ENCODE measurements around the gene SLCO3A1.
A peak's percentile ranks its signal among the peaks of the same experiment; 100 is the strongest.

Gene SLCO3A1

DNA sequence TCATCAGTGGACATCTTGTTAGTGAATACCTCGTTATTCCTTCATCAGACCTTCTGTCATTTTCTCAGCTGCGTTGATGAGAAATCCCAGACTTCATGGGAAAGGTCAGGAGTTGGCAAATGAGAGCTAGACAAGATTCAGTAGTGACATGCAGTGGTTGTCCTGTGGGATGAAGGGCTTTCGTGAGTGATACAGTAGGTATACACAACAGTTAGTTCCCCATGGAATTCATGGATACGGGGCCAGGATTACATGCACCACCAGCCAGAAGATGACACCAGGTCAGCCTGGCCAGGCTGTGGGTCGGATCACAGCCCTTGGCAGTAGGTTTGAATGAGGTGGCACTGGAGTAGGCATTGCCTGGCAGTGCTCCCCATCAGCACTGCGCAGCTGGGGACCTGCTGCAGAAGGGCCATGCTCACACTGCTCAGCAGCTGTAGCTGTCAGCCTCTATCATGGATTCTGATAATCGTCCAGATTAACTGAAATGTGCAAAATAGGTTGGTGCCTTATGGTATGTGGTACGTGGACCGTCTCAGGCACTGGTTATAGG lies 150.1 kb downstream of the SLCO3A1 start:
- no peak for DNase-seq (ENCODE audit: low read depth)

DNA sequence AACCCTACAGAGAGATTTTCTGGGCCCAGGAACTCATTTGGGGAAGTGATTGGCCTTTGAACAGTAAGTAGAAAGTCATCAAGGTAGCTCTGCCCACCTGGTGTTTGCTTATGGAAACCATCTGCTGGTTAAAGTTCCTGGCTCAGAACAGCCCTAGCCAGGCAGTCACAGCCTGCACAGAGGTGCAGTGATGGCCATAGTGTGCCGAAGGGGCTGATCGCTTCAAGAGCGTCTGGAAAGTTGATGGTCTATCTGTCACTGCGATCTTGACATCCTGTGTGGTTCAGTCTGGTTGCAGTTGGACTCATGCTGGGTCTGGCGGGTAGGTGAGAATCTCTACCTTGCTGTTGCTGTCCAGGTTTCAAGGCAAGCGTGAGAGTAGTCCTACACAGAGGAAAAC lies 151.6 kb downstream of the SLCO3A1 start:
- no peak for DNase-seq (ENCODE audit: low read depth)

DNA sequence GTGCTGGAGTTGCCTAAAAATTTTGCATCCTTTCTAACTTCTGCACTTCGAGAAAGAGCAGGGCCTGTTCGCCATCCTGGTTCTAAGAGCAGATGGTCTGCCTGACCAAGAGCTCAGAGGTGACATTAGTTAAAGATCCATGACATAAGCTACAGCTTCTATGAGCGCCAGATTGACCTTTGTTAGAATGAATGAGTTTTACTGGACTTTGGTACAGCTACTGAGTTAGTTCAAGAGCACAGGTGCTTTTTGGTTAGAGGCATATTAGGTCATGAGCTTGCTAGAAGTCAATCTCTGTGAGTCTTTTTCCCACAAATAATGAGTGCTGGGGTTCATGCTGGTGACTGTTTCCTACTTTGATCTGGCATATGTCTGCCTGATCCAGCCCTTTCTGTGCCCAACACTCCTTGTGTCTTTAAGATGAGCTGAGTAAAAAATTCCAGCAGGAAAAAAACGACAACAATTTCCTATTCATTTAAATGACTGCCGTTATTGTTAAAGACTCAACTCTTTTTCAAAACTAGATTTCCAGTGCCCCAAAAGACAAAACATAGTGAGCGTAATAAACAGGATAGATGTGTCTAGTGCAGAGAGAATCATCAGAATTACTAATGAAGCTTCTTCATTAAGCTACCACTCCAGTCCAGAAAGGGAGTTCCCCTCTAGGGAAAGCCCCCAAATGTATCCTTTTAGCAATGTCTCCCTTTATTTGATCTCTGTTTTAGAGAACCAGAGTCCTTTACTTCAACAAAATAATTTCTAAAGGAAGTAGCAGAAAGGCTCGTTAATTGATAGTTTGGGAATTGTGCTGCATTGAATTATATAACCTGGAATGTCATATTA lies 152.9 kb downstream of the SLCO3A1 start:
- DNase-seq (ENCODE audit: low read depth), result no peak

DNA sequence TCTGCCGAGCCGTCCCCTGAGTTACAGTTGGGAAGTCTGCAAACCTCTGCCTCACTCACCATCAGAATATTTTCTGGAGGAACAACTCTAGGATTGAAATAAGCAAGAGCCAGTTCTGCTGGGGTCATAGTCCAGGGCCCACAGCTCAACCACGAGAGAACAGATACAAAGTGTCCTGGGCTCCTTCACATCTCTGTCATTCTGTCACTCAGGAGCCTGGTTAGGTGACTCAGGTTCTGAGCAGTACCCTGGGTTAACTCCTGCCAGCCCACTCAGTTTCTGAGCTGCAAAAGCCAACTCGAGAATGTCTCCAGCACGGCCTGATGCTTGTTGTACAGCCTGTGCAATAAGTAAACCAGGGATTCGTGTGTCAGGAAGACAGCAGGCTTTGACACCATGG lies 155.7 kb downstream of the SLCO3A1 start:
- peak; percentile 11 for DNase-seq (ENCODE audit: low read depth)

DNA sequence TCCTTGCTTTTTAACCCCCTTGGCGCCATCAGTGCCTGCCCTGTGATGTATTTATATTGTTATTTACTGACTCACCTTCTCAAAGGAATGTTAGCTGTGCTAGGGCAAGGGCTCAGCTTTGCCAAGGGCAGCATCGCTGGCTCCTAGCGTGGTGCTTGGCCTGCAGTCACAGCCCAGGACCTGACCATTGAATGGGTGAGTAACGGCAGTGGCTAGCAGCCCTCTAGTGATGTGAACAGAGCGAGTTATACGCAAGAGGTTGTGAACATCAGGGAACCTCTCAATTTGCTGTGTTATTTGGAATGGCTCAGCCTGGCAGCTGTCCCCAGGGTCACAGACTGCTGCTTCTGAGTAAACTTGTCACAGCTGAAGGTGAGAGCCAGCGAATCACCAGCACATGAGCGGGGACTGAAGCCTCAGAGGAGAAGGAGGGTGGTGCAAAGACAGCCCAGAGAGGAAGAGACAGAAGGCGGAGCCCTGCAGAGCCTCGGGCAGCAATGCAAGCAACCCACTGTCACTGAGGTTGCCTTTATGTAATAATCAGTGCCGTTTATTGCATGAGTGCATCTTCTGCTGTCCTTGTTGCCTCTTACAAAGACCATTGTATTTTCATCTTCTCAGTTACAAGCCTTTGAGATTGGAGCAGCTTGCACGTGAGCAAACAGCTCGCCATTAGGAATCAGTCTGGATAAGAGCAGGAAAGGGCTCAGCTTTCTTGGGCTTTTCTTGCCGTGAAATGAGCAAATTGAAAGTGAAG lies 158.3 kb downstream of the SLCO3A1 start:
- DNase-seq (ENCODE audit: low read depth), result peak; percentile 16

DNA sequence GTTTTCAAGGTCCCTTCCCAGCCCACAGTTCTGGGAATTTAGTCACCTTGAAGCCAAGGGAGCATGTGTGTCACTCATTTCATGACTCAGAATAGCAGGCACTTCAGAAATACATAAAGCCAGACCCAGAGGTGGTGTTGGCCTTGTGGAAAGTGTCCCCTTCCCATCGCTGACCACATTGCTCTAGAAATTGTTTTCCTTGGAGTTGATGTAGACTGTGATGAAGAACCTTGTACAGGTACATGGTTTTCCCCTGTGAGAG lies 158.8 kb downstream of the SLCO3A1 start:
- peak; percentile 20 for DNase-seq (ENCODE audit: low read depth)

DNA sequence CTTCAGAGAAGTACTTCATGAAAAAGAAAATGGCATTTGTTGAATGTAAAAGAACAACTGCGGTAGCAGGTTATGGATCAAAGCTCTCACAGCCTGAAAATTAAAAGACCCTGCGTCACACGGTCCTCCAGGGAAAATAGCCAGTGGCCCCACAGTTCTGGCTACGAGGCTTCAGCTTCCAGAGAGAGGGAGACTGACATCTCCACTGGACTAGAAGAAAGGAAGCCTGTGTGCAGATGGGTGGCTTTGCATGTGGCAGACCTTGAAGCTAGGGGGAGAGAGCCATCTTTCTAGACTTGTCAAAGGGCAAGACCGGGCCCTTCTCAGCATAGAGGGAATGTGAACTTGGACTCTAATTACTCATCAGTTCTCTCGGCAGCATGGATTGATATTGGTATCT lies 159.4 kb downstream of the SLCO3A1 start:
- no peak for DNase-seq (ENCODE audit: low read depth)

DNA sequence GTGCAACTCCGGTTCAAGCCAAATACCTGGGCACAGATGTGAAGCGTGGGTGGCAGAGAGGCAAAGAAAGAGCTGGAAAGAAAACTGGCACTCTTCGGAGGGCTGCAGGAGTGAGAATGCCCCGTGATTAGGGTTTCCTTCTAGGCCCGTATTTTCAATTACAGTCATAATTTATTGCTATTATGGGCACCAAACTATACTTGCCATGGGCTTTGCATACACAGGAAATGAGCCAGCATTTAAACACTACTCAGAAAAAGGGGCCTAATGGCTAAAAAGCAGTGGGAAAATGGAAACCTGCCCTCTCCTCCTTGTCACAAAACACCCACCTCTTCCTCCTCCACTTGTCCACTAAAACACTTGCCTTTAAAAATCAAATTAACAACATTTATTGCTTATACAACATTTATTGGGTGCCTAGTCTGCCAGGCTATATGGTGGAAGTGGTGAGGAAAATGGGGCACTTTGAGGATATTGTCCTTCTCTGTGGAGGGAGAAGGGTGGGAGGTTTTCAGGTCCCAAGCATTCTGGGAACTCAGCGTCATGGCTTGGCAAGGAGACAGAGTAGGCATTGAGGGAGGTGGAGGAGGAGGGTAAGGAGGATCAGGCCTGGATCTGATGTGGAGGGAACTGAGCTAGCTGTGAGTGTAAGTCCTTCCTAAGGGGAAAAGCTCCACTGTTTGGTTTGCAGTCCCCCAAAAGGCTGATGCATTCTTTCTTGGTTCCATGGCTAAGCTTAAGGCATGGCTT lies 160.9 kb downstream of the SLCO3A1 start:
- DNase-seq (ENCODE audit: low read depth), result no peak

DNA sequence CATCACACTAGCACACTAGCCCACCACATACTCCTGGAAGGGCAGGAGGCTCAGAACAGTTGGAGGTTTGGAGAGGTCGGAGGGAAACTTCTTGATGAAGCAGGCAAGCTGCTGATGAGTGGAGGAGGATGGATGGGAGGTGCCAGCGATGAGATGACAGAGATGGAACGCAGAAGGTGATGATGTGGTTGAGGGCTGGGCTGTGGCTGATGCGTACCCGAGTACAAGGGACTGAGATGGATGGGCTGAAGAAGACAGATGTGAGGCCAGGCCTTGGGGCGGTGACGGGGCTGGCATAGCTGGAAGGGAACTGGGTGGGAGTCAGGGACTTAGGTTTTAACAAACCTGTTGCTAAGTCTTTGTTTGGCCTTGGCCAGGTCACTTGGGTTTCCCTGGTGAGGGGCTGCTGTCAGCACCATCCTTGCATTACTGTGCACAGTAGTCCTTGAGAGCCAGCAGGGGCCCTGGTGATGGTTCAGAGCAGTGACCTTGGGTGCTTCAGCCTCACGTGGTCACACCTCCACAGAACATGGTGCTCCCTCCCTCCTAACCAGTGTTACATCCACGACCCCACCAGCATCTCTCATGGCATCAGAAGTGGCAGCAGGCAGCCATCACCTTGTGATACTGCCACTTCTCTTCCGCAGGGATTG lies 164.5 kb downstream of the SLCO3A1 start:
- no peak for DNase-seq (ENCODE audit: low read depth)

DNA sequence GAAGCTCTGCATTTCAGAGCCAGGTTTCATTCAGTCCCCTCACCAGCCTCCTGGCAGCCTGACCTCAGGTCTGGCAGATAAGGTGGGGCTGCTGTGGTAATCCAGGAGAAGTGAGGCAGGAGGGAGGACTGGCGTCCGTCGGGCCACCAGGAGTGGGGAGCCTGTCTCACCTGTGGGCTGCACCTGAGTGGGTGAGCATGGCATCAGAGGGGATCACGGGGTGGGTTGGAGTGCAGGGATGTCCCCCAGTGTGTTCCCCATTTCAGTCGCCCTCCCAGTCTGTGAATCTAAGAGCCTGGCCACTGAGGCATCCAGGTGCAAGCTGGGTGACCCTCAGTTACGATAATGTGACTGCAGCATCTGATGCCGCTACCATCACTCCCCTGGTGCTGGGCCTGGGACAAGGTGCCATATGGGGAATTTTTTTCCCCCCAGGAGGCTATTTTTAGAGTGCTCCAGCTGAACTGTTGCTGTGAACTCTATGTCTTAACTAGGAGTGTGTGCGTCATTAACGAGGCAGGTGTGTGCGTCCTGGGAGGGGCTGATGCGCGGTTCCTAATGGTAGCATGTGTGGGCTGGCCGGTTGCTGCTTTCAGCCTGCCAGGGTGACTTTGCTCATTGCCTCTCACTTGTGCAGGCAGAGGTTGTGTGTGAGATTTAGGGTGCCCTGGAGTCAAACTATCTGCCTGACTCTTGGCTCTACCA lies 165.2 kb downstream of the SLCO3A1 start:
- no peak for DNase-seq (ENCODE audit: low read depth)

DNA sequence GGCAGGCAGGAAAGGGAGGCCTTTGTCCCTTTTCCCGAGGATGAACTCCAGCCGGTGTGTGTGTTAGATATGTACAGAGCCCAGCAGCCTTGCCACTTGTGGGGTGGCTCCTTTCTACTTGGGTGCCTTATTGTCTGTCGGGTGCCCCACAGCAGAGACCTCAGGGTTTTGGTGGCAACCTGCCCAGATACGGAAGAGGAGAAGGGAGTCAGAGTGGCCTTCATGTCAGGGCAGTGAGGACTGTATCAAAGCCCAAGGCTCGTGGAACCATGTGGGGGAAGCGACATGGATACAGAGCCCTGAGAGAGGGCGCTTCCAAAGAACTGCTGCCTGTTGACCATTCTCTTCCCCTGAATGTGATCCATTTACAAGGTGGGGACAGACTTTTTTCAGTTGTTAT lies 166.2 kb downstream of the SLCO3A1 start:
- DNase-seq (ENCODE audit: low read depth), result no peak

DNA sequence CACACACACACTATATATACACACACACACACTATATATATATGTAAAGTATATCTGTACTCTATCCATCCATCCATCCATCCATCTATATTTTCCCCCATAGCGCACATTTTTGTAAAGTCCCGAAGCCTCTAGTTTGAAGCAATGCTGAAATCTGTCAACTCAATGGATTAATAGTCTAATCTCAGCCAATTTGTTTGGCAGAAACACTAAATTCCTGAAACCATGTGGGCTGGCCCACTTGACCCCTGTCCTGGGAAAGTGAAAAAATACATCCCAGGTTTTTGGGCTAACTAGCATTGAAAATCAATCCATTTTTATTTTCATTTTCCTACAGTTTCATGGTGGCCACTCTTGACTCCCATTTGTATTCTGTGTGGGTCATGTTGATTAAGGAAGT lies 166.7 kb downstream of the SLCO3A1 start:
- no peak for DNase-seq (ENCODE audit: low read depth)

DNA sequence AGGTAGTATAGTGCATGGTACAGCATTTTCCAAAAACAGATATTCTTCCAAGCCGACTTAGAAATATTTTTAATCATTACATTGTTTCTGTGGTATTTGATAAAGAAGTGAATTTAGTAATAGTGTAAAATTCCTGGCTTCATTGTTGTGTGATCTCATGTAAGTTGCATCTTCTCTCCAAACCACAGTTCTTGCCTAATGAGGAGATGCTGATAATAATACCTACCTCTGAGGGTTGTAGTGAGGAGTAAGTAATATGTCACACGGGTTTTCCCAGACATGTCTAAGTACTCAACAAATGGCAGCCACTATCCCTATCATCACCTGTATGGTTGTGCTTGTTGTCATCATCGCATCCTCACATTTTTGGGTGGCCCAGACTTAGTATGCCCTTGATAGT lies 167.3 kb downstream of the SLCO3A1 start:
- no peak for DNase-seq (ENCODE audit: low read depth)

DNA sequence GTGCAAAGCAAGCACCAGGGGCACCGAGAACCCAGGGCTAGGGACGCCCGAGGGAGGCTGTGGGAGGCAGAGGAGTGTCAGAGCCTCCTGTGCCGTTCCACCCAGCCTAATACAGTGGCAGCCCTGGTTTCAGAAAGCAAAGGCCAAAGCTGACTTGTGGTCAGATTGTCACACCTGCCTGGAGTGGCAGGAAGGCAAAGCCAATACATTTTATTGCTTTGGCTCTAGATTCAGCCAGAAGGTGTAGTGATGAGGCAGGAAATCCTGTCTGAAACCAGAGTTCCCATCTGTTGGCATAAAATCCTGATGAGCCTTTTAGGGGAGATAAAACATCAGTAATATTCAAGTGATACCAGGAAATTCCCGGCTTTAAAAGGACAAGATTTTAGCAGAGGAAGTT lies 168.3 kb downstream of the SLCO3A1 start:
- no peak for DNase-seq (ENCODE audit: low read depth)

DNA sequence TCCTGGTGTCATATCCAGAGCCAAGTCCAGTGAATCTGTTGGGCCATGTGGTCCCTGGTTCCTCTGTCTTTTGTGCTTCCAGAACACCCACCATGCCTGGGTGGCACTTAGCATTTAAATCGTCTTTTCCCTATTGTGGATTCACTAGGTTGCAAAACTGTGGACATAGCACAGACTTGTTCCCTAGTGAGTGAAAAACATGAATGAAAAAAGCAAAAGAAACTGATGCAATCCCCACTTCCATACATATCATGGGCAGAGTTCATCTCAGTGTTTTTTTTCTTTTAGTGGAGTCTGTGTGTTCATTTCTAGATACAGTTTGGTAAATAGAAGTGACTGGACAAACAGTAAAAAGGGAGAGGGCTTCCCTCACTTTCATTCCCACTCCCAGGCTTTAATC lies 170.5 kb downstream of the SLCO3A1 start:
- no peak for DNase-seq (ENCODE audit: low read depth)

DNA sequence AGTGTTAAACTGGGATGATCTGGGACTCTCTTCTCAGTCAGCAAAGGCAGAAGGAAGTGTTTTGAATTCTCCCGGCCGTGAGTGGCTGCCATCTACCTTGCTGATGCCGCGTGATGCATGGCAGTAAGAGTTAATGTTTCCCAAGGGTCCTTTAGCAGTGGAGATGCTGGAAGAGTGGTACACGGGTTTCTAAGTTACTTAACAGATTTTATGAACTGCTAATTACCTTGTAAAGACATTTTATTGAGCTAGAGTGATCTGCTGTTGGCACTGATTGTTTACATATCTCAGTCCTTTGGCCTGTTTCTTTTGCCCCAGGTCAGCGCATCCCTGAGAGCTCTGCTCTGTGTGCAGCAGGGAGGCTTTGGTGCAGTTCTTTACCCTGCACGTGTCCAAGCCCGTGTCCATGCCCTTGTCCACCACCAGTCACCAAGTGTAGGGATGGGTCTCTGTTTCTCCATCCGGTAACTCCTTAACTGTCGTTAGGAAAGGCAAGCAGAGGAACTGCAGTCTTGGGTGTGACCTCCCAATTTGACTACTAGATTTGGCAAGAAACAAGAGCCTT lies 172.3 kb downstream of the SLCO3A1 start:
- no peak for DNase-seq (ENCODE audit: low read depth)

DNA sequence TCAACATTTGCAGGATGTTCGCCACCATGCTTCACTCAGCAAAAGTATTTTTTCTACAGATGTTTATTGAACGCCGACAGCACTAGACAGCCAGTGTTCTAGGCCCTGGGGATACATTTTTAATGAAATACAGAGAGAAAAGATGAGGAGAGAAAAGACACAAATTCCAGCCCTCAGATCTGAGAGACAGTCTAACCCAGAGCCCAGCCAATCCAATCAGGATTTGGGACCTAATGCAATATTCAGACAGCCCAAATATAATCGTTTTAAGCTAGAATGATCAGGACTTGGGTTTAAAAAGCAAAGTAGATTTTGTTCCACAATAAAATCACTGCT lies 174.8 kb downstream of the SLCO3A1 start:
- no peak for DNase-seq (ENCODE audit: low read depth)

DNA sequence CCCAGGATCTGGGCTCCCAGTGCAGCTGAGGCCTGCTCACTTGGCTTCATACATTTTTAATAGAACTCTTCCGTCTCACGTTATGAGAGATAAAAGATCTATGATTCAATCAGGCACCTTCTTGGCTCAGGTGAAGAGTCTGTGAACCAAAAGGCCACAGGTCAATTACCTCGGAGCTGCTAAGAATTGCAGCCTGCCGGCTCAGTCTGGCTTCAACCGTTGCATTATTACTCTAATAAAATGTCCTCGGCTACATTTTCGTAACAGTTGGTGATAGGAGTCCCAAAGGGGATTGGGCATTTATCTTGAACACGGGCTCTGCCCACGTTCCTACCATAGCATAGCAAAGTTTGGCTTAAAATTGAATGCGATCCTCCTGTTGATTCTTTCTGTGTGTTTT lies 176.3 kb downstream of the SLCO3A1 start:
- no peak for DNase-seq (ENCODE audit: low read depth)

DNA sequence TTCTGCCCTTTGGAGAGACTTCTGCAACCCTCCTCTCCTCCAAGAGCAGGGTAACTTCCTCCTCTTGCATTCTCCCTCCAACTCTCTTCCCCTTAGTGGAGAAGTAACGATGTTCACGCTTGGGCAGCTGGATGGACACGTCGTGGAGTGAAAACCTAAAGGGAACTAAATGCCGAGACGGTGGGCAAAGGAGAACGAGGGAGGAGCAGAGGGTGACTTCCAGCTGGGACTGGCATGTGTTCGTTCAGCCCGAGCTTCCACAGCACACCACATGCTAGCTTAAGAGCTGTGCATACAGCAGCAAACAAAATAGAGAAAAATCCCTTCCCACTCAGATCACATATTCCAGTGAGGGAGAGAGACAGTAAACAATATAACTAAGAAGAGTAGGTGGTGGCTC lies 179.8 kb downstream of the SLCO3A1 start:
- DNase-seq (ENCODE audit: low read depth), result no peak

DNA sequence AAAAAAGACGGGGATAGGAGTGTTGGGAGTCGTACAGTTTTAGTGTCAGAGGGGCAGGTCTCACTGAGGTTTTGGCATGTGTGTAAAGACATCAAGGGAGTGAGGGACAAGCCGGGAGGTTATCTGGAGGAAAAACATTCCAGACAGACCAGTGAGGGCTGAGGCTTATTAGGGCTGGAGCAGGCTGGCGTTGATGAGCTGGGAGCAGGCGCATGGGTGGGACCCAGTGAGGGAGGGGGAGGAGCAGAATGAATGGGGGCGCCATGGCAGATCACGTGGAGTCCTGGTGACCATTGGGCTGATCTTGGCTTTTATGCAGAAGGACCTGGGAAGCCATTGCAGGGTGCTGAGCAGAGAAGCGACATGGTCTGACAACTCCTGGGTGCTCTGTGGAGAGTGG lies 180.2 kb downstream of the SLCO3A1 start:
- no peak for DNase-seq (ENCODE audit: low read depth)

DNA sequence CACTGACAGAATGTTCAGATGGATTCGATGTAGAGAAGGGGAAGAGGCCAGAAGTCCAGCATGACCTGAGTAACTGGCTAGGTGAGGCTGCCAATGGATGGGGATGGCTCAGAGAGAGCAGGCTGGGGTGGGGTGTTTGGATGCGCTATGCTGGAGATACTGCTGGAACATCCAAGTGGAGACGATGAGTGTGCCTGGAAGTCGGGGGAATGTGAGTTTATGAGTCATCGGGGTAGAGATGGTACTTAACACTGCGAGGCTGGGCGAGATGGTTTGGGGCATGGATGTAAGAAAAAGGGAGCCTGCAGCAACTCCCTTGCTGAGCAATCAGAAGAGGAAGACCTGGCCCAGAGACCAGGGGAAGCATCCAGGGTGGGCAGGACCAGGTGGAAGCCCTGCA lies 180.7 kb downstream of the SLCO3A1 start:
- DNase-seq (ENCODE audit: low read depth), result no peak
